ENCODE data around the gene ETV1. TPM values are rescaled to one million over a fixed set of nuclear protein-coding genes. Genes with fewer than 3 reads are reported as not detected.

The ETV1 gene
- total RNA-seq, 1 experiment from 2014 or later, result 7.4 TPM

GRCh38 chr7:13846386-13846785 is 143.1 kb downstream of the ETV1 start:
- peaks cover 10% of the 10 kb centered on the region for H3K4me1 ChIP-seq (ENCODE audit: control insufficient read depth, insufficient read depth, low read length)
- in situ Hi-C loops (cut with HindIII; ENCODE audit: low pct_unique_long_range_greater_than_20kb, low sequenced_read_pairs), result no loop called here
- POLR2A ChIA-PET, result no interaction called here
- BruUV-seq (replicated peaks), result no TSS peak
- H3K36me3 ChIP-seq (ENCODE audit: control insufficient read depth, insufficient read depth, low read length), result no peaks in the 10 kb centered on the region
- intact Hi-C loops (cut with micrococcal nuclease; ENCODE audit: unreplicated experiment), result no loop called here
- TF ChIP-seq CTCF (IDR thresholded peaks at IDR 0.05) (no peak), POLR2AphosphoS5 (IDR thresholded peaks at IDR 0.05; ENCODE audit: low read depth, low read length) (no peak), TCF7L2 (IDR thresholded peaks at IDR 0.05; ENCODE audit: low read depth, low read length) (no peak), SIN3A (IDR thresholded peaks at IDR 0.05; ENCODE audit: borderline replicate concordance, insufficient read depth, low read depth, low read length) (no peak), REST (IDR thresholded peaks at IDR 0.05; ENCODE audit: insufficient read depth in 1 of 2, low read depth in 2 of 2, low read length in 1 of 2) (no peak)
- H3K27ac ChIP-seq (ENCODE audit: low read length), result no peak overlapping the region
- H3K4me3 ChIP-seq (ENCODE audit: low read depth in 2 of 2, low read length in 2 of 2), result no peak overlapping the region
- H3K27me3 ChIP-seq (ENCODE audit: control insufficient read depth, insufficient read depth, low read length), result no peaks in the 10 kb centered on the region
- ATAC-seq (no peak), DNase-seq (ENCODE audit: low read depth, low spot score) (no peak)
- no peaks in the 10 kb centered on the region for H3K9me3 ChIP-seq (ENCODE audit: control insufficient read depth, insufficient read depth, low read depth, low read length)
- CTCF ChIA-PET, result no interaction called here

DNA sequence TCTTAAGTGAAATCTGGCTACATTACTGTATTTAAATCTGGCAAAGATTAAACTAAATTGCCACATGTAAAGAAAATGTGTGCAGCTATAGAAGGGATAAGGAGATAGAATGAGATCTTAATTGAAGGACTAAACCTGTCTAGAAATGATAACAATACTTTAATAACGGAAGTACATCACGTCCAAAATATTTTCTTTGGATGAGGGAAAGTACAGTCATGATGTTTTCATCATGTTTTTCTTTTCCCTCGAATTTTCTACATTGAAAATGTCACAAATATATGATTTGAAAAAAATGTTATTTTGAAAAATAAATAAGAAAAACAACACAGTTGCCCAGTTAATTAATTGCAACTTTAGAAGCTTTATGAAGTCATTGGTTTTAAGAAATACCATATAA is 143.9 kb downstream of the ETV1 start:
- BruUV-seq (replicated peaks), result no TSS peak
- no peak for TF ChIP-seq CTCF (IDR thresholded peaks at IDR 0.05)
- no peak for TF ChIP-seq SIN3A (IDR thresholded peaks at IDR 0.05; ENCODE audit: borderline replicate concordance, insufficient read depth, low read depth, low read length)
- no peak for TF ChIP-seq REST (IDR thresholded peaks at IDR 0.05; ENCODE audit: insufficient read depth in 1 of 2, low read depth in 2 of 2, low read length in 1 of 2)
- TF ChIP-seq POLR2AphosphoS5 (IDR thresholded peaks at IDR 0.05; ENCODE audit: low read depth, low read length), result no peak
- no peak for TF ChIP-seq TCF7L2 (IDR thresholded peaks at IDR 0.05; ENCODE audit: low read depth, low read length)
- no peaks in the 10 kb centered on the region for H3K9me3 ChIP-seq (ENCODE audit: control insufficient read depth, insufficient read depth, low read depth, low read length)
- H3K27ac ChIP-seq (ENCODE audit: low read length), result no peak overlapping the region
- H3K4me3 ChIP-seq (ENCODE audit: low read depth in 2 of 2, low read length in 2 of 2), result no peak overlapping the region
- no peaks in the 10 kb centered on the region for H3K36me3 ChIP-seq (ENCODE audit: control insufficient read depth, insufficient read depth, low read length)
- no peak for ATAC-seq
- DNase-seq (ENCODE audit: low read depth, low spot score), result no peak
- intact Hi-C loops (cut with micrococcal nuclease; ENCODE audit: unreplicated experiment) (no loop called here), in situ Hi-C loops (cut with HindIII; ENCODE audit: low pct_unique_long_range_greater_than_20kb, low sequenced_read_pairs) (no loop called here)
- H3K27me3 ChIP-seq (ENCODE audit: control insufficient read depth, insufficient read depth, low read length), result no peaks in the 10 kb centered on the region
- peaks cover 10% of the 10 kb centered on the region for H3K4me1 ChIP-seq (ENCODE audit: control insufficient read depth, insufficient read depth, low read length)
- CTCF ChIA-PET, result no interaction called here
- POLR2A ChIA-PET, result no interaction called here

Measured in Panc1 (cell line).